Adrenal gland (tissue), 12 donors: ENCODE data around the gene TRPM5. TPM values are rescaled to one million over a fixed set of nuclear protein-coding genes. Genes with fewer than 3 reads are reported as not detected.

Experiments used
- DNase-seq, 7 donors: peaks; one replicate each; pipeline ENCODE4 v3.0.0-alpha.2; 2019 to 2020
- H3K27ac ChIP-seq, 5 donors: fragments of 200-600 bp; sonication (generic) in 4 of 5; 1 replicate in 3 of 5; 2 replicates in 2 of 5; pipeline versions ENCODE4 v1.5.1 to v1.8.0; 2016 to 2020; ENCODE audit warnings: mild to moderate bottlenecking in 1 of 5
- H3K27me3 ChIP-seq: fragments of 200-600 bp; 2 replicates; pipeline ENCODE4 v1.8.0; 2021
- H3K36me3 ChIP-seq, 2 donors: fragments of 200-600 bp; replicated peaks in 1 of 2; 1 replicate in 1 of 2; 2 replicates in 1 of 2; pipeline versions ENCODE4 v1.5.1 to v1.8.0; 2018 to 2022
- H3K4me1 ChIP-seq, 2 donors: fragments of 200-600 bp; replicated peaks in 1 of 2; 1 replicate in 1 of 2; 2 replicates in 1 of 2; pipeline versions ENCODE4 v1.5.1 to v1.8.0; 2018 to 2021
- H3K4me3 ChIP-seq, 4 donors: fragments of 200-600 bp; sonication (generic) in 3 of 4; one replicate each; pipeline ENCODE4 v1.5.1; 2016 to 2018
- H3K9me3 ChIP-seq, 3 donors: fragments of 200-600 bp; sonication (generic) in 1 of 3; replicated peaks in 1 of 3; 1 replicate in 2 of 3; 2 replicates in 1 of 3; pipeline versions ENCODE4 v1.5.1 to v1.8.0; 2016 to 2021
- POLR2A ChIP-seq, 2 donors: fragments of 450-650 bp; IDR thresholded peaks; one replicate each; pipeline ENCODE4 v1.6.1; 2017; ENCODE audit warnings: antibody characterized with exemption in 2 of 2, mild to moderate bottlenecking in 2 of 2, moderate library complexity in 1 of 2
- WGBS, 4 donors: extraction: QIAGEN DNeasy Blood & Tissue Kit in 2 of 4; methylation state at CpG; one replicate each; pipeline versions ENCODE4 v1.1.5 to v1.1.7; 2013 to 2017; 5-methylcytosine and 5-hydroxymethylcytosine counted together
- intact Hi-C, 2 donors: fragments of 100-400 bp; cut with DNase I; formaldehyde crosslinking; loops; one replicate each; pipeline versions ENCODE4 v1.14.1 to v1.15.0; 2022 to 2023
- polyA plus RNA-seq, 3 donors: library from polyadenylated mRNA; stranded (reverse); fragments of 200-250 nt in 2 of 3; fragments of 350-450 nt in 1 of 3; fragmentation: Illumina TruSeq in 1 of 3; extraction: RNeasy Lipid Tissue Mini Kit (QIAGEN cat#74804) in 1 of 3; gene quantifications; one replicate each; pipeline ENCODE4 v1.2.3, GENCODE V29; 2013 to 2014
- total RNA-seq, 9 donors: library from RNA; depleted of rRNA in 4 of 9; stranded (reverse); fragments of >200 nt in 4 of 9; fragments of 120-200 nt in 1 of 9; fragmentation: NEBNext Ultra II Directional in 1 of 9; extraction: Animal tissue kit (Norgen Biotek cat#: 25700) in 1 of 9; gene quantifications; one replicate each; pipeline versions ENCODE4 v1.1.0 to v1.2.4, GENCODE V29; 2013 to 2023
- TF ChIP-seq, protein P1 (sequence below), 6 experiments: fragments of 450-650 bp in 4 of 6; fragments of 200-600 bp in 2 of 6; sonication (generic) in 1 of 6; IDR thresholded peaks; 1 replicate in 5 of 6; 2 replicates in 1 of 6; pipeline versions ENCODE4 v1.5.1 to v1.8.0; 2016 to 2021; ENCODE audit warnings: antibody characterized with exemption in 6 of 6, mild to moderate bottlenecking in 2 of 6, moderate library complexity in 1 of 6
- donor health status: healthy with polysubstance abuse.
- donor health status: Bipolar disorder and iron deficiency.
- donor health status: DM: yes; HTN: yes; CAD: no.
- donor health status: DM: no; HTN: no; CAD: no.
- donor health status: DM: no; HTN: no; CAD: no.
- donor health status: DM: yes; HTN: yes; CAD: no.

Gene TRPM5
- total and polyA plus RNA-seq, 12 donors: 0.11 to 7.4 (median 0.97) TPM; not detected in 1

GRCh38 chr11:2400762-2401435, 43.4 kb downstream of the TRPM5 start:
- Histone ChIP-seq H3K4me3 (peak overlapping the region; percentile 37 to 99 (median 87)), H3K36me3 (peaks cover 0 to 50% of the 10 kb centered on the region in 2 donors), H3K9me3 (no peaks in the 10 kb centered on the region), H3K4me1 (peaks cover 19 to 22% of the 10 kb centered on the region in 2 donors), H3K27ac (peak overlapping the region; percentile 72 to 100 (median 83)), H3K27me3 (no peaks in the 10 kb centered on the region)
- peak in 1 of 7 donors; percentile 74 for DNase-seq
- intact Hi-C loops: no loop called here
- TF ChIP-seq, protein P1, sequence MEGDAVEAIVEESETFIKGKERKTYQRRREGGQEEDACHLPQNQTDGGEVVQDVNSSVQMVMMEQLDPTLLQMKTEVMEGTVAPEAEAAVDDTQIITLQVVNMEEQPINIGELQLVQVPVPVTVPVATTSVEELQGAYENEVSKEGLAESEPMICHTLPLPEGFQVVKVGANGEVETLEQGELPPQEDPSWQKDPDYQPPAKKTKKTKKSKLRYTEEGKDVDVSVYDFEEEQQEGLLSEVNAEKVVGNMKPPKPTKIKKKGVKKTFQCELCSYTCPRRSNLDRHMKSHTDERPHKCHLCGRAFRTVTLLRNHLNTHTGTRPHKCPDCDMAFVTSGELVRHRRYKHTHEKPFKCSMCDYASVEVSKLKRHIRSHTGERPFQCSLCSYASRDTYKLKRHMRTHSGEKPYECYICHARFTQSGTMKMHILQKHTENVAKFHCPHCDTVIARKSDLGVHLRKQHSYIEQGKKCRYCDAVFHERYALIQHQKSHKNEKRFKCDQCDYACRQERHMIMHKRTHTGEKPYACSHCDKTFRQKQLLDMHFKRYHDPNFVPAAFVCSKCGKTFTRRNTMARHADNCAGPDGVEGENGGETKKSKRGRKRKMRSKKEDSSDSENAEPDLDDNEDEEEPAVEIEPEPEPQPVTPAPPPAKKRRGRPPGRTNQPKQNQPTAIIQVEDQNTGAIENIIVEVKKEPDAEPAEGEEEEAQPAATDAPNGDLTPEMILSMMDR (IDR thresholded peaks at IDR 0.05): no peak
- TF ChIP-seq POLR2A (IDR thresholded peaks at IDR 0.05): peak; percentile 21 to 55
- 0 to 1% (median 0%) methylated on average over 17 to 55 of the region's 55 CpGs for WGBS, 4 donors

GRCh38 chr11:2400069-2400761, 44.1 kb downstream of the TRPM5 start, which contains the start of gene TSSC4:
TSSC4 (plus strand) TSS chr11:2400750; CDS start chr11:2402634, 1,884 bp downstream.
- peaks cover 19 to 22% of the 10 kb centered on the region in 2 donors for H3K4me1 ChIP-seq
- peak; percentile 99 to 100 (median 100) for DNase-seq
- TF ChIP-seq, protein P1 (IDR thresholded peaks at IDR 0.05): peak; percentile 53 to 97 (median 95)
- TF ChIP-seq POLR2A (IDR thresholded peaks at IDR 0.05): peak; percentile 91 to 97
- intact Hi-C loops: no loop called here
- peaks cover 0 to 56% of the 10 kb centered on the region in 2 donors for H3K36me3 ChIP-seq
- H3K9me3 ChIP-seq: no peaks in the 10 kb centered on the region
- peak within 1 kb of the TSS; percentile 91 to 100 (median 98) for H3K27ac ChIP-seq
- peak within 1 kb of the TSS; percentile 80 to 99 (median 89) for H3K4me3 ChIP-seq
- 0 to 1% (median 0%) methylated on average over 16 to 66 of the region's 66 CpGs; no CpG with 5 or more reads in 1 of the 4 donors for WGBS, 4 donors
- H3K27me3 ChIP-seq: no peaks in the 10 kb centered on the region

DNA sequence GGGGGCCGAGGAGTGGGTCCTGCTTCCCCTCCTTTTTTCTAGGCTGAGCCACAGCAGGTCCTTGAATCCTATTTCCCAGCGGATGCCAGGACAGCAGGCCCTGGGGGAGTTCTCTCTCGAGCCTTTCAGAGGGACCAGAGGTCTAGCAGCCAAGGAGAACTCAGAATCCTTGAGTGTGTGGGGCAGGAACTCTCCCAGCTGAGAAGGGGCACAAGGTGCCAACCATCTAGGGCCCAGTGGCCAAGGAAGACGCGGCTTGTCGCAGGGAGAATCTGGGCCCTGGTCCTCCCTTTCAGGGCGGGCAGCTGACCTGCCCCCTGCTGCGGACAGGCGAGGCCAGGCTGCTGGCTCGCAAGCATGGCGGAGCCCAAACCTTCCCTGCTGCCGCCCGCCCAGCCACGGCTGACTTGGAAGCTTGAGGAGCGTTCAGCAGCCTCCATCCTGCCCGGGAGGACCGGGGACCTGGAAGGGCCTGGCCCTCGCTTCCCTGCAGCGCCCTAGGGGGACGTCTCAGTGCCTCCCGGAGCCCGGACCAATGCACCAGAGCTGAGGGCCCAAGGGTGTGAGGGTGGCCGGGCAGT, 44.7 kb downstream of the TRPM5 start:
- Histone ChIP-seq H3K36me3 (peaks cover 0 to 63% of the 10 kb centered on the region in 2 donors), H3K4me1 (peaks cover 19 to 22% of the 10 kb centered on the region in 2 donors), H3K27ac (peak overlapping the region; percentile 91 to 100 (median 98)), H3K9me3 (no peaks in the 10 kb centered on the region), H3K4me3 (peak overlapping the region; percentile 47 to 94 (median 74)), H3K27me3 (no peaks in the 10 kb centered on the region)
- TF ChIP-seq, protein P1 (IDR thresholded peaks at IDR 0.05): no peak
- TF ChIP-seq POLR2A (IDR thresholded peaks at IDR 0.05): no peak
- 6 to 48% (median 8%) methylated on average over 3 to 23 of the region's 23 CpGs for WGBS, 4 donors
- DNase-seq: peak in 4 of 7 donors; percentile 42 to 73 (median 51)
- intact Hi-C loops: no loop called here
